Subcutaneous abdominal adipose tissue (tissue), 5 donors: Measurements from ENCODE around the gene TCF4.

Experiments used
- H3K27ac ChIP-seq: one replicate; pipeline ENCODE4 v1.7.0; 2013; ENCODE audit warnings: low read depth, mild to moderate bottlenecking, inconsistent platforms, low read length, moderate library complexity
- H3K27me3 ChIP-seq, 5 donors: one replicate each; pipeline ENCODE4 v1.7.0; 2013; ENCODE audit warnings: low read length in 5 of 5, inconsistent platforms in 1 of 5; ENCODE audit not compliant: control insufficient read depth in 5 of 5, insufficient read depth in 4 of 5
- H3K36me3 ChIP-seq, 5 donors: one replicate each; pipeline ENCODE4 v1.7.0; 2013; ENCODE audit warnings: low read length in 5 of 5; ENCODE audit not compliant: control insufficient read depth in 5 of 5, insufficient read depth in 5 of 5
- H3K4me1 ChIP-seq, 5 donors: one replicate each; pipeline ENCODE4 v1.7.0; 2013; ENCODE audit warnings: low read length in 5 of 5, mild to moderate bottlenecking in 3 of 5, moderate library complexity in 1 of 5; ENCODE audit not compliant: control insufficient read depth in 5 of 5, insufficient read depth in 5 of 5
- H3K4me3 ChIP-seq, 5 donors: one replicate each; pipeline ENCODE4 v1.7.0; 2013; ENCODE audit warnings: low read length in 5 of 5, low read depth in 1 of 5
- H3K9ac ChIP-seq, 5 donors: one replicate each; pipeline ENCODE4 v1.7.0; 2013; ENCODE audit warnings: low read length in 5 of 5, mild to moderate bottlenecking in 4 of 5, moderate library complexity in 3 of 5
- H3K9me3 ChIP-seq, 5 donors: one replicate each; pipeline ENCODE4 v1.7.0; 2013; ENCODE audit warnings: low read length in 5 of 5; ENCODE audit not compliant: control insufficient read depth in 5 of 5
- donor health status: healthy.
- donor health status: healthy.
- donor health status: healthy.
- donor health status: healthy.
- donor health status: healthy.

The TCF4 gene

DNA sequence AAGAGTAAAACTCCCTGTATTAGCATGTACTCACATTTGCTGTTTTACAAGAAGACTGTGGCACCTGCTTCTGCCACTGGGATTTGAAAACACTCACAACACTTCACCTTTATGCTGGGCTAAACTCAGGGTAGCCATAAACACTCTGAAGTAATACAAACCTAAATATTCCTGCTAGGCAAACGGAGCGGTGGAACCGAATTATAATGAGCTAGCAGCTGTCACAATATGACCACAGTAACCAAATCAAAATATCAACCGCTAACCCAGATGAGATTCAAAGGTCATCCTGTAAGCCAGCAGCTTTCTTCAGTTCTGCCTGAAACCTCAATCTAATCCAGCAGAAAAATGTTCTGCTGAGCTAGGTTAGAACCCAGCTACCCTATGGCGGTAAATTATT, 132.1 kb downstream of the TCF4 start:
- no peak overlapping the region for H3K27ac ChIP-seq
- no peak overlapping the region for H3K4me3 ChIP-seq
- peaks cover 0 to 13% (median 7%) of the 10 kb centered on the region in 5 donors for H3K36me3 ChIP-seq
- peaks cover 0 to 9% (median 7%) of the 10 kb centered on the region in 5 donors for H3K4me1 ChIP-seq
- no peak overlapping the region for H3K9ac ChIP-seq
- no peaks in the 10 kb centered on the region for H3K27me3 ChIP-seq
- H3K9me3 ChIP-seq, result no peaks in the 10 kb centered on the region

DNA sequence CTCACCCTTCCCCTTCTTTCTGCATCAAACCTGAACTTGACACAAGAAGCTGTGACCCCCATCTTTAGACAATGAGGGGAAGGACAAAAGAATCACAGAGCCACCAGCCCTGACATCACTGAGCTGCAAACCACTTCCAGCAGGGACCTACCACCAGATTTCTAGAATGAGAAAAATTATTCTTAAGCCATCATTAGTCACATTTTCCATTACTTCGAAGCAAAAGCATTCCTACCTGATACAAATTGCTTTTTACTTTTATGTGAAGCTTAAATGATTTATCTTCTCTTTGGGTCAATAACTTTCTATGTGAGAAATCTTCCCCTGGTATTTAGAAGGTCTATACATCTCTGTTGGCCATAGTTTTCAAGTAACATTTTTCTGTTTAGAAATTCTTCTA, 134.8 kb downstream of the TCF4 start:
- Histone ChIP-seq H3K9me3 (no peaks in the 10 kb centered on the region), H3K36me3 (no peaks in the 10 kb centered on the region), H3K4me3 (no peak overlapping the region), H3K27ac (no peak overlapping the region), H3K9ac (no peak overlapping the region), H3K4me1 (peaks cover 0 to 11% (median 9%) of the 10 kb centered on the region in 5 donors), H3K27me3 (no peaks in the 10 kb centered on the region)

DNA sequence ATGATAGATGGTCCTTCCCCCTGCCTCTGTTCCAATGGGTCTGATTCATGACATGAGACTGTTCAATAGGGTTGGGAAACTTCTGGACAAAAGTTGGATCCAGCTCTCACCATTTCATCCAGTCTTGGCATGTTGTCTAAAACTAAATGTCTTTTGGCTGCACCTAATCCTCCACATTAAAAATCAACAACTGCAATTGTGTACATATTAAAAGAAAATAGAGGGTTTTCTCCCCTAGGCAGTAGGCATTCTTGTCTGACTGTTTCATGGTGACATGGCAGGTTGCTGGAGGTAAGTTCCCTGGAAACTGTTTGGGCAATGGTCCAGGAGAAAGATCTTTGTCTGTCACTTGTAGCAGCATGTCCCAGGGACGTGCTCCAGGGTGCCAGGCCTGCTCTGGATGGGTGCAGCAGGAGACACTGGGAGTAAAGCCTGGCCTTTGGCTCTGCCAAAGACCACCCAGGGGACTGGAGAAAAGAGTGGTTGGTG, 135.8 kb downstream of the TCF4 start:
- no peaks in the 10 kb centered on the region for H3K36me3 ChIP-seq
- H3K27me3 ChIP-seq, result no peaks in the 10 kb centered on the region
- H3K4me1 ChIP-seq, result peaks cover 0 to 14% (median 12%) of the 10 kb centered on the region in 5 donors
- H3K27ac ChIP-seq, result no peak overlapping the region
- H3K9ac ChIP-seq, result no peak overlapping the region
- no peak overlapping the region for H3K4me3 ChIP-seq
- no peaks in the 10 kb centered on the region for H3K9me3 ChIP-seq

DNA sequence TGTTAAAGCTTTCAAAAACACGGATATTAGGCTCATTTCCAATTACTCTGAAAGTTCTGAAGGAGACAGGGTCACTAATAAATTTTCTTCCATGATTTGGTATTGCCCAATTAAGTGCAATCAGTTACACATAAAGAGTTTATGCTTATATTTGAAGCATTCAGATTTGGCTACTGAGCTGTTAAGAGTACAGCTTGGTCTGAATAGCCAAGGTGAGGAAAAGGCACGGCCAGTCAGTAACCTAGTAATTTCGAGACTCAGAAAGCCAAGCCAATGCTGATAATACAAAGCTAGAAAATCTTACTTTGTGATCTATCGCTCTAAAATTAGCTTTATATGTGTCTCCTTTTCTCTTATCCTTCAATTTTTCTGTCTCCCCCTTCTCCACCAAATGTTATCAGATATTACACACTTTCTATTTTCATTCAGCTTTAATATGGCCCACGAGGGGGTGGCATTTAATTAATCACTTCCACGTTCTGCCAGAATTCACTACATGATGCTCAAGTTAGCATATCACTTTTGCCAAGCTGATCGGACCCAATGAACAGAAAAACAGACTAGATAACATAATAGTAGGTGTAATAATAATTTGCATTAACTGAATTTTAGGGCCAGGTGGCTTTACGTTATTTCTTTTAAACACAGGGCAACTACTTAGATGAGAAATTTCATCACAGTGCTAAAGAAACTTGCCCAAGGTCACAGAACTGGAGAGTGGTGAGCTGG, 138.4 kb downstream of the TCF4 start:
- no peak overlapping the region for H3K27ac ChIP-seq
- H3K27me3 ChIP-seq, result no peaks in the 10 kb centered on the region
- peaks cover 0 to 16% (median 13%) of the 10 kb centered on the region in 5 donors for H3K4me1 ChIP-seq
- H3K36me3 ChIP-seq, result no peaks in the 10 kb centered on the region
- H3K9ac ChIP-seq, result no peak overlapping the region
- H3K9me3 ChIP-seq, result peaks cover 0 to 11% (median 6%) of the 10 kb centered on the region in 5 donors
- no peak overlapping the region for H3K4me3 ChIP-seq

DNA sequence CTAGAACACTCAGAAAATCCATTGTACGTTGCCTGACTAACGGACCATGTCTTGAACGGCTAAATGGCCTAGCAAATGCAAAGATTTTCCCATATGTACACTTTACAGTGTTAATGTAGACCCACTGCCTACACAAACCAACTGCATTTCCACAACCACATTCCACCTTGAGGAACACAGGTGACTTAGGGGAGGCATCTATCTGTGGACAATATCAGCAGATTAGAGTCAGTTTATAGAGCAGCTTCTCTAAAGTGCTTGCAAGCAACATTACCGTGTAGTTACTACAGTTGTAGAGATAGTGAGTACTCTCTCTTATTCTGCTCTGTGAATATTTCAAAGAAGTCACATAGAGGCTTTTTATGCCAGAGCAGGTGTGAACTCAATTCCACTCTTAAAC, 139.6 kb downstream of the TCF4 start:
- Histone ChIP-seq H3K9me3 (peaks cover 0 to 11% (median 6%) of the 10 kb centered on the region in 5 donors), H3K4me3 (no peak overlapping the region), H3K27me3 (no peaks in the 10 kb centered on the region), H3K4me1 (peaks cover 2 to 23% (median 18%) of the 10 kb centered on the region in 5 donors), H3K27ac (no peak overlapping the region), H3K9ac (no peak overlapping the region), H3K36me3 (no peaks in the 10 kb centered on the region)

DNA sequence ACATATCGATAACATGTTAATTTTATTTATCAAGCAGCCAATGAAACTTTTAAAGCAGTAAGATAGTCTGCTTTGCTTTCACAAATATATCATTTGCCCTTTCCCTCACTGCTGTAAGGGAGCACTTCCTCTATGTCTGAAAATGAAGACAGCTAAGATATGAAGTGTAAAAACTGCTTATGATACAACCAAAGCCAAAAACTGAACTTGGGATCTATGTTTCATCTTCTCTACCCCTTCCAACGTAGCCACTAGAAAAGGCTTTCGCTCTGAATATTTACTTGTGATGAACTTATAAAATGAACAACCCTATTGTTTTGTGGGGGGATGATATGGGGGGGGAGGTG, 140.3 kb downstream of the TCF4 start:
- Histone ChIP-seq H3K36me3 (no peaks in the 10 kb centered on the region), H3K9me3 (peaks cover 0 to 11% (median 6%) of the 10 kb centered on the region in 5 donors), H3K27ac (no peak overlapping the region), H3K27me3 (no peaks in the 10 kb centered on the region), H3K4me1 (peaks cover 2 to 27% (median 18%) of the 10 kb centered on the region in 5 donors), H3K9ac (no peak overlapping the region), H3K4me3 (no peak overlapping the region)

DNA sequence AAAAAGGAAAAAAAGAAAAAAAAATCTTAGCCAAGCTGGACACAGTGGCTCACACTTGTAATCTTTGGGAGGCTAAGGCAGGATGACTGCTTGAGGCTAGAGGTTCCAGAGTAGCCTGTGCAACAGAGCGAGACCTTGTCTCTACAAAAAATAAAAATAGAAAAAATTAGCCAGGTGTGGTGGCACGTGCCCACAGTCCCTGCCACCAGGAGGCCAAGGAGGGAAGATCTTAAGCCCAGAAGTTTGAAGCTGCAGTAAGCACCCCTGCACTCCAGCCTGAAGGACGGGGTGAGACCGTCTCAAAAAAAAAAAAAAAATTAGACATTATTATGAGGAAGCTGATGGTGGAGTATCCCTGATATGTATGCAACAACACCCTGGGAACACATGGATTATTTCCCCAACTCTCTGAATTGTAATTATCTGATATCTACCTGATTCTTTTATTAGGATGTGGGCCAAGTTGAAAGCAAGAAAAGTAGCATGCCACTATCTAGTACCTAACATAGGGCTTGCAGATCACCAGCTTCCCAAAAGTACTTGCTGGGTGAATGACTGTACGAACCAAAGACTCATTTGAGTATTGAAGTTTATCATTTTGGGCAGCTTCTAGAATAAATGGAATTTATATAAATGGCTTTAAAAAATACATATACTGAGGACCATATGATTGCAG, 140.9 kb downstream of the TCF4 start:
- Histone ChIP-seq H3K4me1 (peaks cover 2 to 23% (median 14%) of the 10 kb centered on the region in 5 donors), H3K36me3 (no peaks in the 10 kb centered on the region), H3K9ac (no peak overlapping the region), H3K27ac (no peak overlapping the region), H3K4me3 (no peak overlapping the region), H3K27me3 (no peaks in the 10 kb centered on the region), H3K9me3 (peaks cover 0 to 11% (median 6%) of the 10 kb centered on the region in 5 donors)

DNA sequence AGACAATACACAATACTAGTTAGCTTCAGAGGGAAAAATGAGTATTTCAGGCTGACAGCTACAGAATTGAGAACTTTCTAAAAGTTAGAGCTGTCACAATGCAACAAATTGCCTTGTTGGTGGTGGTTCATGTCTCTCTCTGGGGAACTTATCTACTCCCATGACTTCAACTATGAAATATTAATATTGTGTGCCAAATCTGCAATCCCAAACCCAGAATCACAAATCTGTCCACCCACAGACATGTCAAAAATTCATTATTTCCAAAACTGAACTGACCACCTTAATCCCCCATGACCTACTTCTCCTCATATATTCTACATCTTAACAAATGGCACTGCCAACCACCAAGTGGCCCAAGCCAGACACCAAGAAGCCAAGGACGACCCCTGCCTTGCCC, 143.5 kb downstream of the TCF4 start:
- H3K27me3 ChIP-seq, result no peaks in the 10 kb centered on the region
- H3K4me1 ChIP-seq, result peaks cover 2 to 22% (median 9%) of the 10 kb centered on the region in 5 donors
- H3K9me3 ChIP-seq, result peaks cover 0 to 11% (median 6%) of the 10 kb centered on the region in 5 donors
- H3K9ac ChIP-seq, result no peak overlapping the region
- no peaks in the 10 kb centered on the region for H3K36me3 ChIP-seq
- H3K27ac ChIP-seq, result no peak overlapping the region
- H3K4me3 ChIP-seq, result no peak overlapping the region

DNA sequence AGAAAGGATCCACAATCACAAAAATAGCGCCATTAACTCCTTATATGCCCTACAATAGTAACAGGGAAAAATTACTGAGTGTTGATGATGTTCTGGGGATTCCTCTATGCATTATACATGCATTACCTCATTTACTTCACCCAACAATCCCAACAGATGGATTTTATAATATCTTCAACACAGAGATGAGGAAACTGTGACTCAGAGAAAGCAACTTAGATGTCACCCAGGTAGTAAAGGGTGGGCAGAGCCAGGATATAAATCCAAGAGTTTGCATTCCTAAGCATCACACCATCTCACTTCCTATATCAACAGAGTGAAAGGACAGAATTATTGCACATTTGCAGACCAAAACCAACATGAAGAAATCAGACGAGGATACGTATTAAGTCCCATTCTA, 144.2 kb downstream of the TCF4 start:
- no peak overlapping the region for H3K27ac ChIP-seq
- H3K9me3 ChIP-seq, result peaks cover 0 to 11% (median 6%) of the 10 kb centered on the region in 5 donors
- H3K4me1 ChIP-seq, result peaks cover 2 to 22% (median 9%) of the 10 kb centered on the region in 5 donors
- no peak overlapping the region for H3K4me3 ChIP-seq
- no peak overlapping the region for H3K9ac ChIP-seq
- H3K27me3 ChIP-seq, result no peaks in the 10 kb centered on the region
- no peaks in the 10 kb centered on the region for H3K36me3 ChIP-seq

DNA sequence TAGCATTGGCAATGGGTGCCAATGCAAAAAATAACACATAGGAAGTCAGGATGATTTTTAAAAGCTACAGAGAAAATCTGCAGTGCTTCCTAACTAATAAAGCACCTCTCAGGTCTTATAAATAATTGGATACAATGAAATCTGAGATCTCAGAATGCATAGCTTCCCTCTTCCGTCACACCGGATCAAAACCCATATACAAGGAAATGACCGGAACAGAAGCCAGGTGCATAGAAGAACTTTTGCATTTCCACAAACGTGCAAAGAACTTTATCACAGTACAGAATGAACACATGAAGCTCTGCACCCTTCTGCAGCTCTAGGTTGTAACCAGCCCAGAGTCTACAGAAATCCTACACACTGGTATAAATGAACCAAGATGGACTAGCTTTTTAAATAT, 145.4 kb downstream of the TCF4 start:
- no peaks in the 10 kb centered on the region for H3K27me3 ChIP-seq
- peaks cover 2 to 18% (median 6%) of the 10 kb centered on the region in 5 donors for H3K4me1 ChIP-seq
- no peaks in the 10 kb centered on the region for H3K36me3 ChIP-seq
- no peak overlapping the region for H3K4me3 ChIP-seq
- H3K9ac ChIP-seq, result no peak overlapping the region
- peaks cover 0 to 11% (median 6%) of the 10 kb centered on the region in 5 donors for H3K9me3 ChIP-seq
- no peak overlapping the region for H3K27ac ChIP-seq
